HG02870 (cell line): ENCODE data around the gene PLA2G1B.

Experiments
- ATAC-seq: cut with Tn5 transposase; IDR thresholded peaks from one replicate; pipeline ENCODE4 v1.9.1; 2021; ENCODE audit warnings: mild to moderate bottlenecking, moderate library complexity; ENCODE audit not compliant: unreplicated experiment

The PLA2G1B gene

DNA sequence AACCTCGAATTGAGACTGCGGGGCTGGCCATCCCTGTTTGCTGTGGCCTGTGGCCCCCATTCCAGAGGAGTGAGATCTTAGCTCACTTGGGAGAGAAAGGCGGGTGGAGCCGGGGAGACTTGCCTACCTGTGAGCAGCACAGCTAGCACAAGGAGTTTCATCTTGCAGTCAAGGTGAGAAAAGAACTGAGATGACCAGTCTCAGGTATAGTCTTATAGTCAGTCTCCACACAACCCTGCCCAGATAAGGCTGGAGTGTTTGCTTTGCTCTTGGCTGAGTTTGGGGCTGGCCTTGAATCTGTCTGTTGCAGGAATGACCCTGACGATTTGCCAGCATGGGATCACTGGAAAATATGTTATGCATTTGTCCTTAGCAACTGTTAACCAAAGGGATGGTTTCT, at the start of gene PLA2G1B:
PLA2G1B (minus strand) TSS at position 187 of the 400 bp plus-strand sequence; CDS start at position 161, 26 bp downstream.
- no peak for ATAC-seq

GRCh38 chr12:120376934-120377572, 49.5 kb upstream of the PLA2G1B start:
- ATAC-seq: no peak

- ATAC-seq: no peak
These were observed 48.8 kb upstream of the PLA2G1B start for GRCh38 chr12:120376416-120376815.

DNA sequence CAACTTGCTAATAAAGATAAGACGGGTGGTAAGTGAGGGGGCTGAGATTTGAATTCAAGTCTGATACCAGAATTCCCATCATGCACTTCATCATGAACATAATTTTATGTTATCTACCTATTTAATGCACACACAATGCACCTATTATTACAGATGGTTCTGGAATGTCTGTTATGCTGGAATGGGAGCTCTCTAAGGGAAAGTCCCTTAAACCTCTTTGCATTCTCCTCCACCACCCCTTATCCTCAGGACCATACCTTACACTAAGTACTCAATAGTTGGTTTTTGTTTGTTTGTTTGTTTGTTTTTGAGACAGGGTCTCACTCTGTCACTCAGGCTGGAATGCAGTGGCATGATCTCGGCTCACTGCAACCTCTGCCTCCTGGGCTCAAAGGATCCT, 48.4 kb upstream of the PLA2G1B start:
- no peak for ATAC-seq

- no peak for ATAC-seq
These were observed 46.1 kb upstream of the PLA2G1B start for GRCh38 chr12:120373683-120374082.

- ATAC-seq: no peak
These were observed 43.0 kb upstream of the PLA2G1B start for GRCh38 chr12:120370343-120371243.

DNA sequence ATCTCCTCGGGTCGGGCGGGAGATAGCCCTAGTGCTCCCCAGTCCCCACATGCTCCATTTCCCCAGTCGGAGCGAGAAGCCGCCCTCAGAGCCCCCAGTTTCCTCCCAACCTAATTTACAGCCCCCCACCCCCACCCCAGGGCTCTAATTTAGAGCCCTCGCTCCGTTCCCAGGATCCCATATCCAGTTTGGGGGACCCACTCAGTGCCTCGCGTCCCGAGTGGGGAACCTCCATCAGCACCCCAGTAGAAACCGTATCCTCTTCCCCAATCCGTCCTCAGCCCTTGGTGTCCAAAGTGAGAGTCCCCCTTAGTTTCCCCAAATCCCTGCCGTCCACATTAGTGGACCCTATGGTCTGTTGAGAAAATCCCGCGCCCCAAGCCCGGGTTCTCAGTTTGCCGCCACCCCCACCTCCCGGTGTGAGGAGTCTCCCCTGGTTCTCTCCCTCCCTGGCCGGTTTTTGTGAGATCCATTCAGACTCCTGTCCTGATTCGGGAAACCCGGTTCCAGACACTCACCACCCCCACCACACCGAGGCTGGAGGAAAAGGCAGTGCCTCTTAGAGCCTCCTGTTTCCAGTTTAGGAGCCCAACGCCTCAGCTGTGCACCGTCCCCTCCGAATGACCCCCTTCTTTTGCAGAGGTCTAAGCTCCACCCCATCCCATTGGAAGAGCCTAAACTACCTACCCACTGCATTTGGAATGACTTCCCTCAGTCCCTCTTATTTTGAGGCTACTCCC, 42.2 kb upstream of the PLA2G1B start:
- ATAC-seq: no peak

DNA sequence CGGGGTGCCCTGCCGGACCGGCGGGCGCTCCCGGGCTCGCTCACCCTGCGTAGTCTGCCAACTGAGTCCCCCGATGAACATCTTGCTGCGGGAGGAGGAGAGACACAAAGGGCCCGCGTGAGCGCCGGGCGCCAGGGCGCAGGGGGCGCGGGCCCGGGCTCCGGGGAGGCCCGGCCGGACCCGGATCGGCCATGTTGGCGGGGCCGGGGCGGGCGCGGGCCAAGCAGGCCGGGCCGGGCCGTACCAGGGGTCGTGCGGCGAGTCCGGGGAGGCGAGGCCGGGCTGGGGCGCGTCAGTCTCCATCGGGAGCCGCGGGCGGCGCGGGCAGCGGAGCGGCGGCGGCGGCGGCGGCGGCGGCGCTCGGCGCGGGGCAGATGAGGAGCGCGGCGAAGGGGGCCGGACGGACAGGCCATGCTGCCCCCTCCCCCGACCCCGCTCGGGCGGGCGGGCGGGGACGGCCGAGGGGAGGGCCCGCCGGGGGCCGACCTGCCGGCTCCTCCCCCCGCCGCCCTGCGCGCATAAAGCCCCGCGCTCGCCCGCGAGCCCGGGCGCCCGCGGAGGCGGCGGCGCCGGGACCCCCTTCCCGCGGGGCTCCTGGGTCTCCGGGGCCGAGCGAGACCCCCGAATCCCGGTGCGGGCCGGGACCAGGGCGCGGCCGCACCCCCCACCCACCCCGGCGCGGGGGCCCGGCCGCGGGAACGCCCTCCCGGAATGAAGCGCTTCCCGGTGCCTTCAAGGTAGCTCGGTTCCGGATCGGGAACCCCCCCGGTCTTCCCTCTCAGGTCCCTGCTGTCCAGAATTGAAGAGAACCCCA, 41.4 kb upstream of the PLA2G1B start, which contains the start of gene MSI1:
MSI1 (minus strand) TSS at position 376 of the 814 bp plus-strand sequence; CDS start at position 303, 73 bp downstream.
- ATAC-seq: no peak

DNA sequence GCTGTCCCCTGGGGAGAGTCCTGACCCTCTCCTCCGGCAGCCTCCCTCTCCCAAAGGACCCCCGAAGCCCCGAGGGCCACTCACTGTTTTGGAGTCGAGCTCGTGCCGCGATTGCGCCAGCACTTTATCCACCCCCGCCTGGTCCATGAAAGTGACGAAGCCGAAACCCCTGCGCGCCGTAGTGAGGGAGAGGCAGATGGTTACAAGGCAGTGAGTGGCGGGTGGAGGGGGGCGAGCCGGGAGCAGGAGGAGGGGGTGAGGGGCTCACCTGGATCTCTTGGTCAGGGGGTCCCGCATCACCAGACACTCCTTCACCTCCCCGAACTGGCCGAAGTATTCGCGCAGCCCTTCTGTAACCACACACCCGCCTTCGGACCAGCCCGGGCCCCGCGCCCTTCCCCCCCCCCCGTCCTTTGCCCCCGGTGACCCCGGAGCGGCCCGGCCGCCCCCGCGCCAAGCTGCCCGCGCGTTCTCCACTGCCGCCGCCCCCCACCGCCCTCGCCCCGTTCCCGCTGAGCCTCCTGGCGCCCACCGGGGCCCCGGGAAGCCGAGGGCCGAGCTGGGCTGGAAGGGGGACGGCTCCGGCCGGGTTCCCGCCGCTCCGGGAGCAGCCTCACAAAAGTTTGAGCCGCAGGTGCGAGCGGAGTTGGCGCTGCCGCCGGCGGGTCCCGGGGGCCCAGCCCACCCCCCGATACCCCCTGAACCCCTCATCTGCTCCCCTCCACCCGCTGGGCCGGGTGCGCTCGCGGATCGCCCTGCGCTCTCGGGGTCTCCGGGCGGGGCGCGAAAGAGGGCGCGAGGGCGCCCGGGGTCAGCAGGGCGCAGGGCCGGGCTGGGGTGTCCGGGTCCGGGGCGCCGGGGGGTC, 40.6 kb upstream of the PLA2G1B start:
- ATAC-seq: no peak

DNA sequence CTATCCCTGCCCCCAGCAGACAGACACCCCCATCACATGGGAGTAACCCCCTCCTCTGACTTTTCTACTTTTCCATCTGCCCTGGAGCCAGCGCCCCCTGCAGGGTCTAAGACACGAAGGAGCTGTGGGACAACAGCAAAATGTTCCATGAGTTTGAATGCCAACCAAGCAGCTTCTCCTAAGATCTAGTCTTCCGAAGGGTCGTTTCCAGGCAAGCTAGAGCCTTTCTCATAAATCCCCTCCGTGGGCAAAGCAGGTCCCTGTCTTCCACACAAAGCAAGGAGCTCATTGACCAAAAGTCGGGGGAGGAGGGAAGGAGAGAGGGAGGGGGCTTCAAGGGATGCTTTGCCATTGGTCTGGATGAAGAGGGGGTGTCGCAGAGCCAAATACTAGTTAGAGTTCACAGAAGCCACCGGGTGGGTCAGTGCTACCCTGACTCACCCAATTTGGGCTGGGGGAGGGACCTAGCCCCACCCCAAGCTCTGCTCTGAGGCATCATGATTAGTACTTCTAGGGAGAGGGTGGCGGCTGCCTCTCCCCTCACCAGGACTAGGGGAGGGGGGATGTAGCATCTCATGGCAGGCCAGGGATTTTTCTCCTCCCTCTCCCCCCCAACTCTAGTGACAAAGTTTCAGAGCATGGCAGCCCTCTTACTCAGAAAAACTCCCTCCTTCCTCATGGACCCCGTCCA, 39.8 kb upstream of the PLA2G1B start:
- ATAC-seq: no peak

- no peak for ATAC-seq
These were observed 39.3 kb upstream of the PLA2G1B start for GRCh38 chr12:120366845-120367232.

DNA sequence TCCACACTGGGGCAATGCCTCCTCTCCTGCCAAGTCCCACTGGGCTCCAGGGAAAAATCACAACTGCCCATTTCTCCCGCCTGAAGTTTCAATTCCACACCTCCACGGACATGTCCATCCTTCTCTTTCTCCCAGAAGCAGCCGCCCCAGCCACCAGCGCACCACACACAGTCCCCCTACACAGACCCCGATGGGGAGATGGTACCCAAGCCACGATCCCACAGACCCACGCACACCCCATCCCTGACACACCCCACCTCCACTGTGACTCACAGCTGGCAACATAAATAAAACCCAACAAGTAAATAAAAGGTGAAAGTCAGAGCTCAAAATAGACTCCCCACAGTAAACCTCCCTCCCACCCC, 38.7 kb upstream of the PLA2G1B start:
- ATAC-seq: no peak

DNA sequence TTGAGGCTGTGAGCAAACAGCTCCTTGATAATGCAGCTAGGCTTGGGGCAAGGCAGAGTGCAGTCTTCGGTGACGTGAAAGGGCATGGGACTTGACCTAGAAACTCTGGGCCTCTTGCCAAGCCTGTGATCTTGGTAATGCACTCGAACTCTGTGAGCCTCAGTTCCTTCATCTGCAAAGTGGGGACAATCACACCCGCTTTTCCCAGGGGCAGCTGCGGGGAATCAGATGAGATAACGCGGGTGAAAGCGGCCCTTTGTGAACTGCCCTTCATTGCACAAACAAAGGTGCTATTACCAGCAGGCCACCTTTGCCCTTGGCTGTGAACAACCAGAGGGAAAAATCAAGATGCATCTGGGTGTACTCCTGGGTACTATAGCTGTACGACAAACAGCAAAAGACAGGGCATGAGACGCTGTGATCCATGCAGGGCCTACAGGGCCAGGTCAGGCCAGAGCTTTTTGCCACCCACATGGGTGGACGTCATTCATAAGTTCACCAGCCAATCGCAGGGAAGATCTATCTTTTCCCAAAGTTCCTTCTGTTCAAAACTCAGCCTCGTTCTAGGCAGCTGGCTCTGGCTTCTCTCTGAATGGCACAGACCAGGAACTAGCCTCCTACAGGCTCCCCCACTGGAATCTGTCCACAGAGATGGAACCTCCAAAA, 38.2 kb upstream of the PLA2G1B start:
- no peak for ATAC-seq

DNA sequence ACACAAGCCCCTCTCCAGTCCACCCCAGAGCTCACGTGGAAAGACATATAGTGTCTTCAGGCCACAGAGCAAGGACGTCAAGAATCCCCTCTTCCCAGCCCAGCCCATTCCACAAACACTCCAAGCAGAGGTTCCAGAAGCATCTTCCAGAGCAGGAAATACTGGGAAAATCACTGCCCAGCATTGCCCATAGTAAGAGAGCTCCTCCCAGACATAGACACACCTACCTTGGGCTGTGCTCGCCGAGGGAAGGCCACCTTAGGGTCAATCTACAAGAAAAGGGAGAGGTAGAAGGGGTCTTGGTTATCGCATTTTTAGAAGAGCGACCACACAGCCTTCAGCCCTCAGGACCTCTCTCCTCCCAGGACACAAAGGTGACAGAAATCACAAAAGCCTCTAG, 36.9 kb upstream of the PLA2G1B start:
- ATAC-seq: no peak

- ATAC-seq: no peak
These were observed 35.8 kb upstream of the PLA2G1B start for GRCh38 chr12:120363274-120363855.

DNA sequence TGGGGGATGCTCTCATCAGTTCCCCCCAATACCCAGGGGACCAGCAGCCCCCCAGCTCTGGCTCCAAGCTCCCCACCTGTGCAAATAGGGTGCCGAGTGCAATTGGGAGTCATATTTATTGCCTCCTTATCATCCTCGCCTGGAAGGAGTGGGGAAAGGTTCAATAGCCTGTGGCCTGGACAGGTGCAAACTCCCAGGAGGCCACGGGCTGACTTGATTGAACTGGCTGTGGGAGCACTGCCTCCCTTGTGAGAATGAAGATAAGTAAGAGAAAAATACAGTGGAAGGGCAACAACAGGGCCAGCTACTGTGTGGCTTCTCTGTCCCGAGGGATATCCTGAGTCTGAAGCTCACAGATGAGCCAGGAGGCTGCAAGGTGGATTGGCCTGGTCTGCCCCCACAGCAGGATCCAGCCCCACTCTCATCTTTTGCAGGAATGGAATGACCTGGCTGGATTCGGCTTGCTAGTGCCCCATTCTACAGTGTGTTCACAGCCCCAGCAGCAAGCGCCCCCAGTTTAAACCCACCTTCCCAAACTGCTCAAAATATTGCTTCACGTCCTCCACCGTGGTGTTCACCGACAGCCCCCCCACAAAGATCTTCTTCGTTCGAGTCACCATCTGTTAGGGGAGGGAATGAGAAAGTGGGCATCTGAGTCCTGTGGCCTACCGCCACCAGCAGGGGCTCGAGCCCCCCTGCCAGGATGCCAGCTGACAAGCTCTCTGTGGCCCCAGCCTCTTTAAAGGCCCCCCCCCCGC, 35.1 kb upstream of the PLA2G1B start:
- ATAC-seq: no peak

DNA sequence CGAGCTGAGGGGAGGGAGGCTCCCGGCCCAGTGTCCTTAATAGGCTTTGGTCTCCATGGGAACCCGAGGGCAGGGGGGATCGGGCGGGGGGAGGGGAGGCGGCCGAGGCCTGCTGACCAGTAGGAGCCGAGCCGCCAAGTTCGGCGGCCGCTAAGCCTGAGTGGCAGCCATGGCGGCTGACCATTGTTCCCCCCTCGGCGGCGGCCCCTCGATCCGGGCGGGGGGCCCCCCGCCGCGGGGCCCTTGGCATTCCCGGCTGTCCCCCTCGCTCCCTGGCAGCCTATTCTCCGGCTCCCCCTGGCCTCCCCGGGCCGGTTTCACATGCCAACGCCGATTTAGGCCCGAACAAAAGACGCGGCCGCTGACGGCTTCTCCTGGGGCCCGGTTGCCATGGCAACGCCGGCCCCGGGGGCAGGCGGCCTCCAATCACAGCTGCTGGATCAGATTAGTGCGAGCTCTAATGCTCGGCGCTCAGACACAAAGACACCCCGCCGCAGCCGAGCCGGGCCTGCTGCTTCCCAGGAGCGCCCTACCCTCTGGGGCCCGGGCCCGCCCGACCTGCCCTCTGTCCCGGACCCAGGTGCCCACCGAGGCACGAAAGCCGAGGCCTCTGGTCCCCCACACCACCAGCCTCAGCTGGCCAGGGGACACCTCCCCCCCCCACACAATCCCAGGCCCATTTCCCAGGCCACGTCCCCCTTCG, 34.1 kb upstream of the PLA2G1B start:
- ATAC-seq: no peak
